ENCODE data around the gene IPCEF1.

The IPCEF1 gene

GRCh38 chr6:154379585-154379984, 23.0 kb upstream of the IPCEF1 start:
- Histone ChIP-seq H3K9ac (ENCODE audit: low read depth, low read length, poor library complexity, severe bottlenecking) (no peak overlapping the region), H3K36me3 (ENCODE audit: insufficient read depth, low read length) (no peaks in the 10 kb centered on the region), H3K4me1 (ENCODE audit: insufficient read depth, low read length, poor library complexity, severe bottlenecking) (no peaks in the 10 kb centered on the region), H4K20me1 (ENCODE audit: insufficient read depth, low read length, poor library complexity, severe bottlenecking) (no peaks in the 10 kb centered on the region), H3K9me3 (ENCODE audit: insufficient read depth, low read depth, low read length) (no peaks in the 10 kb centered on the region), H3K9me2 (replicated peaks; ENCODE audit: low read depth, low read length) (no peaks in the 10 kb centered on the region), H3K79me2 (ENCODE audit: insufficient read depth, low read length) (no peaks in the 10 kb centered on the region), H3K4me2 (ENCODE audit: low read depth, low read length, poor library complexity, severe bottlenecking) (no peak overlapping the region), H3F3A (ENCODE audit: low read depth) (no peaks in the 10 kb centered on the region), H3K27me3 (ENCODE audit: insufficient read depth, low read length, poor library complexity, severe bottlenecking) (no peaks in the 10 kb centered on the region), H3K4me3 (ENCODE audit: low read length, poor library complexity, severe bottlenecking) (no peak overlapping the region), H2AFZ (ENCODE audit: low read length) (no peak overlapping the region)
- TF ChIP-seq EZH2phosphoT487 (IDR thresholded peaks at IDR 0.05; ENCODE audit: borderline replicate concordance), result no peak
- no peak for TF ChIP-seq CTCF (conservative IDR thresholded peaks at IDR 0.05; ENCODE audit: low read length)

GRCh38 chr6:154378518-154378917, 21.9 kb upstream of the IPCEF1 start:
- Histone ChIP-seq H3K9ac (ENCODE audit: low read depth, low read length, poor library complexity, severe bottlenecking) (no peak overlapping the region), H3K9me2 (replicated peaks; ENCODE audit: low read depth, low read length) (no peaks in the 10 kb centered on the region), H3K4me2 (ENCODE audit: low read depth, low read length, poor library complexity, severe bottlenecking) (no peak overlapping the region), H3K4me3 (ENCODE audit: low read length, poor library complexity, severe bottlenecking) (no peak overlapping the region), H3K79me2 (ENCODE audit: insufficient read depth, low read length) (no peaks in the 10 kb centered on the region), H2AFZ (ENCODE audit: low read length) (no peak overlapping the region), H3K36me3 (ENCODE audit: insufficient read depth, low read length) (no peaks in the 10 kb centered on the region), H3K27me3 (ENCODE audit: insufficient read depth, low read length, poor library complexity, severe bottlenecking) (no peaks in the 10 kb centered on the region), H3F3A (ENCODE audit: low read depth) (no peaks in the 10 kb centered on the region), H4K20me1 (ENCODE audit: insufficient read depth, low read length, poor library complexity, severe bottlenecking) (no peaks in the 10 kb centered on the region), H3K9me3 (ENCODE audit: insufficient read depth, low read depth, low read length) (no peaks in the 10 kb centered on the region), H3K4me1 (ENCODE audit: insufficient read depth, low read length, poor library complexity, severe bottlenecking) (no peaks in the 10 kb centered on the region)
- TF ChIP-seq EZH2phosphoT487 (IDR thresholded peaks at IDR 0.05; ENCODE audit: borderline replicate concordance) (no peak), CTCF (conservative IDR thresholded peaks at IDR 0.05; ENCODE audit: low read length) (no peak)

- no peak for TF ChIP-seq CTCF (conservative IDR thresholded peaks at IDR 0.05; ENCODE audit: low read length)
- no peak for TF ChIP-seq EZH2phosphoT487 (IDR thresholded peaks at IDR 0.05; ENCODE audit: borderline replicate concordance)
- H3K9me2 ChIP-seq (replicated peaks; ENCODE audit: low read depth, low read length), result no peaks in the 10 kb centered on the region
- no peak overlapping the region for H3K9ac ChIP-seq (ENCODE audit: low read depth, low read length, poor library complexity, severe bottlenecking)
- no peaks in the 10 kb centered on the region for H3K79me2 ChIP-seq (ENCODE audit: insufficient read depth, low read length)
- no peaks in the 10 kb centered on the region for H3F3A ChIP-seq (ENCODE audit: low read depth)
- H3K9me3 ChIP-seq (ENCODE audit: insufficient read depth, low read depth, low read length), result no peaks in the 10 kb centered on the region
- H3K27me3 ChIP-seq (ENCODE audit: insufficient read depth, low read length, poor library complexity, severe bottlenecking), result no peaks in the 10 kb centered on the region
- no peaks in the 10 kb centered on the region for H4K20me1 ChIP-seq (ENCODE audit: insufficient read depth, low read length, poor library complexity, severe bottlenecking)
- no peaks in the 10 kb centered on the region for H3K4me1 ChIP-seq (ENCODE audit: insufficient read depth, low read length, poor library complexity, severe bottlenecking)
- H3K36me3 ChIP-seq (ENCODE audit: insufficient read depth, low read length), result no peaks in the 10 kb centered on the region
- no peak overlapping the region for H3K4me2 ChIP-seq (ENCODE audit: low read depth, low read length, poor library complexity, severe bottlenecking)
- H2AFZ ChIP-seq (ENCODE audit: low read length), result no peak overlapping the region
- H3K4me3 ChIP-seq (ENCODE audit: low read length, poor library complexity, severe bottlenecking), result no peak overlapping the region
These were observed 21.1 kb upstream of the IPCEF1 start for GRCh38 chr6:154377726-154378125.
